Ammon's horn (tissue), 1 donor: ENCODE measurements around the gene ANKRD6.

Experiments used
- DNase-seq: peaks from one replicate; pipeline ENCODE4 v3.0.0-alpha.2; 2016; ENCODE audit warnings: low spot score

ANKRD6 gene

DNA sequence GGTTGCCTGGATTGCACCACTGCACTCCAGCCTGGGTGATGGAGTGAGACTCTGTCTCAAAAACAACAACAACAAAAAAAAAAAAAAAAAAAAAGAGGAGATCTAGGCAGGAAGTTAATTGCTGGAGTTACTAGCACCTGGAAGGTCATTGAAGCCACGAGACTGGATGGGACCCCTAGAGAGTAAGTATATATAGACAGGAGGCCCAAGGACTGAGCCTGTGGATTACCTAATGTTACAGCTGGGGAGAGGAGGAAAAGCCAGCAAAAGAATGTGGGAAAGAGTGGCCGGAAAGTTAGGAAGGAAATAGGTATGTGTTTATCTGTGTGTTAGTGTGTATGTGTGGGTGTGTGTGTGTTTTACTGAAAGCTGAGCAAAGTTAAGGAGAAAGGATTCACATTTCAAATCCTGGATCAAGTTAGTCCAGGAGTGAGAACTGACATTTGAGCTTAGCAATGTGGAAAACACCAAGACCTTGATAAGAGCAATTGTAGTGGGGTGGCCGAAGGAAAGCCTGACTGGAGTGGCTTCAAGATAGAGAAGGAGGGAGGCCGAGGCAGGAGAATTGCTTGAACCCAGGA lies 38.4 kb downstream of the ANKRD6 start:
- DNase-seq: no peak

DNA sequence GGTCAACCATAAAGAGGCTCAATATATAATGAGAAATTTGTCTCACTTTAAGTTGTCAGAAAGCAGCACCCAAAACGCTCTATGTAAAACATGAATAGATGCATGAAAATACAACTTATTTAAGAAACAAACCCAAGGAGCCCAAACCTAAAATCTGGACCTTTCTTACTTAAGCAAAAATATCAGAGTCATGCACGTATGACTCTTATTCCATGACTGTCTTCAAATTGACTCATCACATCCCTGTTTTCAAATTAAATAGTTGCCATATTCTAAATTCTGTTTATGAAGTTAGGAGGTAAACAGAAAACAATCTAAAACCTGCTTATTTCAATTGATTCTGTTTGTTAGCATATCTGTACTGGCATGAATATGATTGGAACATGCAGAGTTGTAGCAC lies 42.1 kb downstream of the ANKRD6 start:
- no peak for DNase-seq

DNA sequence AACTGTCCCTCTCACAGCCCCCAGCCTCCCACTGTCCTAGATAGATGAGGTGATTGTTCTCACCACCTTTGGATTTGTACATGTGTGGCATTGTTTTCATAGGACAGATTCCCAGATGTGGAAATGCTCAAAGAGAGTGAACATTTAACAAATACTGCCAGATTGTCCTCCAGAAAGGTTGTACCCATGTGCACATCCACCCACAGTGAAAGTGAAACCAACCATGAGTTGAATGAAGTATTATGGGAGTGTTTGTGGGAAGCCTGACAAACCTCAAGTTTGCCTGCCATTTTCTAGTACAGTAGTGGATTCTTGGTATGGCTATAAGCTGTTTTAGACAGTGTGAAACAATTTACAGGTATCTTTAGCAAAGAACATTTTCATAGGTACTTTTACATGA lies 42.7 kb downstream of the ANKRD6 start:
- no peak for DNase-seq

DNA sequence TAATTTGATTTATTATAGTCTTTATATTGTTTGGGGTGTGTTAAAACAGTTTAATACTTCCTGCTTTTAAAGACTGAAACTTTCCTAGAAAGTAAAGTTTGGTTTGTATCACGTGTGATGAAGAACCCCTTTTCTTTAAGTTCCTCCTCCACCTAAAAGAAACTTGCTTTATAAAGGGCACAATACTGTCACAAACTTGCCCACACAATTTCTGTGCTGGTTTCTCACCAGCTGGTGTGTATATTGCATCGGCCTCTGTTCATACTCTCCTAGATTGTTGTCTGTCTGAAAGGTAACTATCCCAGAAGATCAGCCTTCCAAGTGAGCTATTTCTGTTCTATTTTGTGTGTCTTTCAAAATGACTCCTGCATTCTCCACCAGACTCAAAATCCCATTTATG lies 46.9 kb downstream of the ANKRD6 start:
- no peak for DNase-seq

DNA sequence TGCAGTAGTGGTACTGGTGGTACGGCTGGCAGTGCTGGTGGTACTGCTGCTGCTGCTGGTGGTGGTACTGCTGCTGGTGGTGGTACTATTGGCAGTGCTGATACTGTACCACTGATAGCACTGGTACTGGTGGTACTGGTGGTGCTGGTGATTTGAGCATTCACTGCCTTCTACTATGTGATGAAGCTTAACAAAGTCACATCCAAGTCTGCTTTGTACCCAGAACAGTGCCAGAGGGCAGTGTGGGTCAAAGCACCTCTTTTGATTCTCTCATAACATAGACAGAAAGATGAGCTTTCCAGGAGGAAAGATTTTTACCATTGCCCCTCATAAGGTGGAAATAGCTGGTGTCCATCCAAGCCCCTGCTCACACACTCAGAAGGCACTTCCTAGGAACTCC lies 48.7 kb downstream of the ANKRD6 start:
- no peak for DNase-seq

DNA sequence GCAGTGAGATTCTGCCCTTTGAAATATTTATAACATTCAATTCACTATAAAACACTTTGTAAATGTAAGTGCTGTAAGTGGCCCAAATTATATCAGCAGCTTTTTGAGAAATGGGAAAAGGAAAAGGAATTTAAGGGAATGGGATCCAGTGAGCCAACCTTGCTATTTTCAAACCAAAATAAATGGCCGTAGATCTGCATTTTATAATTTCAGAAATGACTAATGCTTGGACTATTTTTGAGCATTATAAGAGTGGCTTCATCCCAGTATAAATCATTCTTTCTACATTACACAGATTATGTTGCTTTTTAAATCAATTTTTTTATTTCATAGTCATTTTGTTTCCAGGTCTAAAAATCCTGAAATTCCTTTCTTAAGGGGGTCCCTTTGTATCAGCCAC lies 49.2 kb downstream of the ANKRD6 start:
- DNase-seq: no peak

DNA sequence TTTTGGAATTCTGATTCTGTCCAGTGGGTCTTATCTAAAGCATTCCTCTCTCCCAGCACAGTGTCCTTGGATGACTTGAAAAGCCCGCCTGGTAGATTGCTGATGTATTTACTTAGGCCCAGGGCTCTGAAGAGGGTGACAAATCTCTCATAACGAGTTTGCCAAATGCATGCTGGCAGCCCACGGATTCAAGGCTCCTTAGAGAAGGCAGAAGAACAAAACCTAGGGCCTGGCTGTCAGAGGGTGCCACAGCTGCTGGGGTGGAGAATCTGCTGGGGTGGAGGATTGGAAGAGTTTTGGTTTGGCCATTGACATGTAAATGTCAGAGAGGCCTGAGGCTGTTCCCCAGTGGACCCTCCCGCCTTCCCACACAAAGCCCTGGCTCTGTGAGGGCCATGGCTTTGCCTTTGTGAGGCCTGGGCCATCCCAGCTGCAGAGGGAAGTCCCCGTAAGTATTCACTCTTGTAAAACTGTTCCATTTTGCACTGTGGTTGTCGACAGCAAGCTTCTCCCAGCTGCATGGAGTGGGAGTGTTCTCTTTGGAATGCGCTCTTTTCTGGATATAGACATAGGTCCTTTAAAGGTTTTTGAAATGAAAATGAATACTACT lies 50.3 kb downstream of the ANKRD6 start:
- peak; percentile 16 for DNase-seq

DNA sequence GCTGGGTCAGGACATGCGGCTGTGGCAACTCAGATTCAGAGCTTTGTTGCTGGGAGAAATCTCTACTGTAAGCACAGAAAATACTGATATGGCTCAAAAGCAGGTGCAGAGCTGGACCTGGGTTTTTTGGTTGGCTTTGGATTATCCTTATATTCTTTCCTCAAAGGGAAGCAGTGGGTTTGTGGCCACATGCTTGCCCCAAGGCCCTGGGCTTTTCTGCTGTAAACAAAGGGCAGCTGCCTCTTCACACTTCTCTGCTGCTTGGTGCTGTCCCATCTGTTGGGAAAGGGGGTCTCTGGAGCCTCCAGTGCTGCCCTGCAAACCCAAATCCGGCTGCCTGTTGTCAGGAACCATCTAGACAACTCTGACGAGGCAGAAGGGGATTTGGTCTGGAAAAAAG lies 52.4 kb downstream of the ANKRD6 start:
- no peak for DNase-seq

DNA sequence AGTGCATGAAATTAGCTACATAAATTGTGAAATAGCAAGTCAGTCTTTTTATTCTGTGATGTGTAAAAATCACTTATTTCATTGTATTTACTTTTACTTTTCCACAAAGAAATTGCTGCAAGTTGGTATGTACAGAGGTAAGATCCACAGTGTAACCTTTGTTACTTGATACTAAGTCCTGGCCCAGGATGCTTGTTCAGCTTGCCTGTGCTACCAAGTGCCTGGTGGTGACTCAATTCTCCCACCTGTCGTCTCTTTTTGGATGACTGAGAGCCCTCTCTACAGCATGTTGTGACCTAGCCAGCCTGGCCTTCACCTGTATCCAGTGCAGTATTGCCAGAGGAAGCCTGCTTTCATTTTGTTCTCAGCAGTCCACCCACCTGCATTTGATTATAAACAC lies 54.9 kb downstream of the ANKRD6 start:
- no peak for DNase-seq

DNA sequence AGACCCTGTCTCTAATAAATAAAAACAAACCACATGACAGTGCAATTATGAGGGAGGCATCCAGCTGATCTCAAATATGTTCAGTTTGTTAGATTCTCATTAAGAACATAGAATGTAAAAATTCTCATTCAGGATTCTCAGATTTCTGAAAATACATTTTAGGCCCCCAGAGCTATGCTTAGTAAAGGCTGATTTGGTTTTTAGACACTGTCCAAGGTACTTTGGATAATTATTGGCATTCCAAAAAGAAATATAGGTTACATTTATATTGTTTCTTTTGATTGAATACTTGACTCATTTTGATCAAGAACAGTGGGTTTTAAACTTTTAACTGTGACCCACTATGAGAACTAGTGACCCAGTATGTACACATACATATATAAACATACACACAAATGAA lies 55.5 kb downstream of the ANKRD6 start:
- DNase-seq: no peak

DNA sequence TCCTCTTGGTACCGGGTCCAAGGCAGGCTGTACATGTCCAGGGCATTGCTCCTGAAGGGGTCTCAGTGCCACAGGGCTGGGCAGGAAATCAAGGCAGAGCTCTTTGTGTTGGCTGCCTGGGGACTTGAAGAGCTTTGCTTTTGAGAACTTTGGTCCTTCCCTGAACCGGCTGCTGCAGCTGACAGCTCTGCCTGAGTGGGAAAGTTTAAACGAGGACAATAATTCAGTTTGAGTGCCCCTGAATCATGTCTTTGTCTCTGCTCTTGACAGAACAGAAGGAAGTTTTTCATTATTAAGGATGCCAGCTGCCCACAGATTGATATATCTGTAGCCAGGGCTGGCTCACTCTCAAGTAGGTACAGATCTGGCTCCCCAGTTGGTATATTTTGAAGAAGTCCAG lies 56.1 kb downstream of the ANKRD6 start:
- peak; percentile 11 for DNase-seq

DNA sequence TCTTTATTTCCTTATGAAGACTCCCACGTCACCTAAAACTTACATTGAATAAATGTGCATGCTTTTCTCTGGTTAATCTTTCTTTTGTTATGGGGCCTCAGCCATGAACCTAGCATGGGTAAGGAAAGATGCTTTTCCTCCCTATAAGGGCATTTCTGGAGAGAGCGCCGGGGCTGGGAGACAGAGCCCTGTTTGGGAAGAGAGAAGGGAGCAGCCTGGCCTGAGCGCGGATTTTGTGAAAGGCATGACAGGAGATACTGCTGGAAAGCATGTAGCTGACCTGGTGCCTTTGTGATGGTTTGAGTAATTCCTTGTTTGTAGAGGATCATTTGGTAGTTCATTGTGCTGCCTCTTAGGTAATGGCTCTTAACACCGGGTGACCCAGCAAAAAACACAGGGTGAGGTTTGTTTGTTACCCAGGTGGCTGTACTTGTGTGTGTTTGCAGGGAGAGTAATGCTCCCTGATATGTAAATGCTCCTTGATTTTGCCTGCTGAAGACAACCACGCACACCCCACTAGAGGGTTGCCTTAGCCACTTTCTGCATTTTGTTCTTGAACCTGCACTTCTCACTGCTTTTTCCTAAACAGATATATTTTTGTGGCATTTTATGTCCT lies 59.2 kb downstream of the ANKRD6 start:
- no peak for DNase-seq

DNA sequence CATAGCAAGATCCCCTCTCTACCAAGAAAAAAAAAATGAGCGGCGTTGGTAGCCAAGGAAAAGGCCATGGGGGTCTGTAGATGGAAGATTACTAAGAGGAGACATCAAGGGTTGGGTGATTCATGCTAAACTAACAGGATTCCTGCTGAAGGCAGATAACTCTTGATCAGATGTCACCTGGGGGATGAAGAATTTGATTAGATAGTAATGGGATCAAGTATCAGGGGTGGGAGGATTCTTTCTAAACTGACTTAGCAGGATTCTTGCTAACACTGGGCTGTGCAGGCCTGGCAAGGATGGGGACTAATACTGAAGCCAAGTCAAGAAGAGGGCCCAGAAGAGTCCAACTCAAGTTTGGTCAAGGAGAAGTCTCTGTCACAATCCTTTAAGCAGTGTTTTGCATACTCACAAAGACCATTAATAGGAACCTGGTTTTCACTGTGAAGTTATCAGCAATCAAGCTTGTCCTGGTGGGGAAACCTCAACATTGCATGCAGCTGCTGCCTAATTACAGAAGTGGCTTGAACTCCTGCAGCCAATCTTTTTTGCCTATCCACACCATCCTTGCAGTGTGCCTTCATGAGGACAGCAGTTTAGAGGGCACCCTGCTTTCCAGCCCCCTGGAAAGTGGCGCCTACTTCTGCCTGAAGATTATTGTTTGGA lies 61.3 kb downstream of the ANKRD6 start:
- no peak for DNase-seq

DNA sequence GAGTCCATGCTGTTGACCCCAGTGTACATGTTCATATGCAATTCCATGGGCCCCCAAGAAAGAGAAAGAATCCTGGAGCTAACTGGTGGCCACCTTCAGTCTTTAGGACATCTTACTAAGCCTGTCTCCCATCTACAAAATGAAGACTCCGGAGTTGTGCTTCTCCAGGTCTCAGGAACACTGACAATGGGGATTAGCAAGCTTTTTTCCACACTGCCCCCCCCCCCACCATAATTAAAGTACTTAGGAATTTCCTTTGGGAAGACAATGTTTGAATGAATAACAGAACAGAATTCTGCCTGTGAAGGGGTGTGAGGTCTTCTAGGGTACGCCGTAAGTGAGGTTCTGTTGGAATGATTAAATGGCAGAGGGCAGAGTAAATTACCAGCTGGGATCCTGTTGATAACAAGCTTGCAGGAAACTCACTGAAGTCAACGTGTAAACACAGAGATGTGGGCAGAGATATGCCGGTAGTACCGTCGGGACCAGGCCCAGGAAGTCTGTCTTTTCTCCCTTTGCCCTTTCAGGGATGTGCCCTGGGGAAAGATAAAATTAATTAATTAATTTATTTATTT lies 63.1 kb downstream of the ANKRD6 start:
- DNase-seq: no peak

DNA sequence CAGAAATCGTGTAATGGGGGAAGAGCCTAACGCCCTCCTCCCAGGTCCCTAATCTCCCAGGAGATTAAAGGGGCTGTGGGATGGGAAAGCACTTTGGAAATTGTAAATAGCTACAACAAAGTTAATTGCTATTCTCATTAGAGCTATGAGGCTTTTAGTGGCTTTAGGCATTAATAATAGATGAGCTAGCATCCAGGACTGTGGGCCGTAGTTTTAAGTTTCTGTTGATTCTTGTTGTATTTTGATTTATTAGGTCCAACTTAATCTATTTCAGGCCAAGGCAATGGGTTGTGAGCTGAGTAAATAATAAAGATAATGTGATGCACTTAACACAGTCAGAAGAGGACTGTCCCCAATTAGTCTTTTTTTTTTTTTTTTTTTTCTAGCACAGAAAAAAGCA lies 67.7 kb downstream of the ANKRD6 start:
- no peak for DNase-seq

DNA sequence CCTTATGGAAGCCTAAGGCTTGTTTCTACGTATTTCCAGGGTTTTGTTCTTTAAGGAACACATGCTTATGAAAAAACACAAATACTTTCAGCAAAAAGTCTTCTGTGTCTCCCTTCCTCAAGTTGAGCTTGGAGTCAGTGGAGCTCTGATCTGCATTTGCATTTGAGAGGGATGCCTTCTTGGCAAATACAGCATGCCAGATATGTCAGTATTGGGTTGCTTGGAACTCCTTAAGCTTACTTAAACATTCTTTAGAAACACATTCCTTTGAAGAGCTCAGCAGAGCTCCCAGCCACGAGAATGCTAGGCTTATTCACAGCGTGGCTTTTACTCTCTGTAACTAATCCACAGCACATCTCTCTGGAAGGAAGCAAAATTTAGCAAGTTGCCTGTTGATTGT lies 68.3 kb downstream of the ANKRD6 start:
- no peak for DNase-seq

DNA sequence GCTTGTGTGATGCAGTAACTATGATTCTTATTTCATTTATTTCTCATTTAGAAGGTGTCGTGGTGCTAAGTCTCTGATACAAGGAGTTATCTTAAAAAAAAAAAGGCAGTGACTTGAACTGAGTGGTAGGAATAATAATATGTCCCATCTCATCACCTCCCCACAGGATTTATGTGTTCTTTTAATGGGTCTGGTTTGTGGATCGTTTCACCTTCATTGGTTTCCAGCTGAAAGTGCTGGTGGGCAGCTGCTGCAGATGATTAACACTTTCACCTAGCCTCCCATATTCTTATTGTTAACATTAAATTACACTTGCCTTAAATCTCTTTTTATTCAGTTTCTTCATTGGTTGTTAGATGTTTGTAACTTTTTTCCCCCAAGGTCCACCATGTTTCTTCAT lies 68.8 kb downstream of the ANKRD6 start:
- DNase-seq: no peak

DNA sequence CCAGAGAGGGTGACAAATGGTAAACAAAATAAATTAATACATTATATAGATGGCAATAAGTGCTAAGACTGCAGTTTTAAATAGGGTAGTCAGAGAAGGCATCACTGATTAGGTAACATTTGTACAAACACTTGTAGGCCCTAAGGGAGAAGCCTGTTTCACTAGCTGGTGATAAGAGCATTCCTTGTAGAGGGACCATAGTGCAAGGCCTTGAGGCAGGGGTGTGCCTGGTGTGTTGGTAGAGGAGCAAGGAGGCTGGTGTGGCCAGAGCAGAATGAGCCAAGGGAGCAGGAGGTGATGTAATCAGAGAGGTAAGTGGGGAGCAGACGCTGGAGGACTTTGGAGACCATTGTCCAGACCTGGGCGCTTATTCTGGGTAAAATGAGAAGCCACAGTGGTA lies 70.7 kb downstream of the ANKRD6 start:
- no peak for DNase-seq

DNA sequence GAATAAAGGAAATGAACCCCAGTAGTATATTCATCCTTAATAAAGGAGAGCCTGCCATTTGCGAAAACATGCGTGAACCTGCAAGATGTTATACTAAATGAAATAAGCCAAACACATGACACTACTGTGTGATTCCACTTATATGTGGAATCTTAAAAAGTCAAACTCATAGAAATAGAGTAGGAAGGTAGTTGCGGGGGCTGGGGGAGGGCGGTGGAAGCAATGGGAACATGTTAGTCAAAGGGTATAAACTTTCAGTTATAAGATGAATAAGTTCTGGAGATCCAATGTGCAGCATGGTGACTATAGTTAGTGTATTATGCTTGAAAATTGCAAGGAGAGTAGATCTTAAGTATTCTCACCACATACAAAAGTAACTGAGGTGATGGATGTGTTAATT lies 72.9 kb downstream of the ANKRD6 start:
- DNase-seq: no peak

DNA sequence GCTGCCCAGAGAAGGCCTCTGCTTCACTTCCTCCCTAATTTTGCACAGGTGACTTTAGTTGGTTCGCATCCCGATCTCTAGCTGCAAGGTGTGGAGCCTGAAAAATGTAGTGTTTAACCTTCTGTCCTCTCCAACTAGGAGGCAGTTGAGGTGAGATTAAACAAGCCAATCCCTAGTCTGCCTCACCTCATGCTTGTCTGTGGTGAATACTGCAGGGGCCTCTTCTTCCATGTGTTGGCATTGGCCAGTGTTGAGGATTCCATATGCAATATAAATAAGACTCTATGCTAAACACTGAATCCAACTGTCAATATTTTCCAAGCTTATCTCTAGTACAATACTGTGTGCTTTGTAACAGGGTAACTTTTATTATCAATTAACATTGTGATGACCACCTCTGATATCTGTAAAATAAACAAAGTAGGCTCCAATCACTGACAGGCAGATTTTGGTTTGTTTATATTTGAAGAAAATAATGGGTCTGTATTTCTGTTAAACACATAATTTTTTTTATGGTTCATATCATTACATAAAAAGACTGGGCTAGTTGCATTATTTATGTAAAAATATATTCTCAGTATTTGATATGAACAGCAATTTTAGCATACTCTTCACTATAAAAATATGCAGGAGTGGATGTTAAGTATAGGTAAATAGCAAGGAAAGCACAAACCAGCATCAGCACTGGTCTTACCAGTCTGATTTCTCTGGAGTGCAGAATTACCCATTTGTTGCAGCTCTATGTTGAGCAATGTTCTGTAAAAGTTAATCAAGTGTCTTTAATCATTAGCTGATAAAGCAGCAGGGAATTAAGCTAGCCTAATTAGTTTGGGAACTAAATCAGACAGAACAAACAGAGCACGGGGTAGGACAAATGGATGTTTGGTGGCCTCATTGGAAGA lies 74.0 kb downstream of the ANKRD6 start:
- no peak for DNase-seq

DNA sequence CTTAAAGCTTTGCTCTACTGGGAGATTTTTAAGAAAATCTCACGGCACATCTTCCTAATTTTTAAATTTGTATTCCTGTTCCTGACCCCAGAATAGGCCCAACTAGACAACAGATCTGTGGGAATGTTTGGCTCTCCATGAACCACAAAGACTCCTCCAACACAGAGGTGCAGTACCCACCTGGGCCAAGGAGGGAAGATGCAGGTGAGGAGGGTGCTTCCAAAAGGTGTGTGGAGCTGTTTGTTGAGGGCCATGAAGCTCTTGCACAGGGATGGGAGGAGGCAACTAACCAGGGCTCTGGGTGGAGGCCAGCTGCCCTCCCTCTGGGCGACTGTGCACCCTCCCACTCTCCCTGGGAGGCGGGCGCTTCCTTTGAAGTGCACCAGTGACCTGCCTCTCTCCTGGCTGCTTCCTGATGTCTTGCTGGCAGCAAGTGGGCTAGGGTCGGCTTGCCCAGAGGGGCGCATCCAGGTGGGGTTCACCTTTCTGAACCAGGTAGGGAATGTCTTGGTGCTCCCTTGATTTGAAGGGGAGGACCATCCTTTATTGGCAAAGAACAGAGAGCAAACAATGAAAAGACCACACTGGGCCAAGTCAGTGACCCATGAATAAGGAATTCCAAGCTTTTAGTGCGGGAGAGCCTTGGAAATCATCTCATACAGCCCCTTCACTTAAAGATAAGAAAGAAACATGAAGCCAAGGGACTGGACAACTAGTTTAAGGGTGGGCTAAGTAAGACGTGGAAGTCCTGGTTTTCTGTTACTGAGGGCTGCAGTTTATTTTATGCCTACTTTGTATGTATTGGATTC lies 76.0 kb downstream of the ANKRD6 start:
- no peak for DNase-seq
